Activated CD8-positive, alpha-beta T cell treated with anti-CD3 and anti-CD28 coated beads, Interleukin-2, amount 10 ng/mL, durations not matched to agents 7 days and 5 days (primary cell): ENCODE measurements around the gene EPHA5. TPM values are rescaled to one million over a fixed set of nuclear protein-coding genes. Genes with fewer than 3 reads are reported as not detected.

Experiments
- ATAC-seq: fragments of 150-1000 bp; cut with Tn5 transposase; one replicate; pipeline ENCODE4 v1.10.0; 2021; ENCODE audit warnings: moderate library complexity
- CTCF ChIA-PET: fragments of 350-600 bp; sonication (Branson Sonifier 250); formaldehyde crosslinking; loops from one replicate; lab custom pipeline; 2021; ENCODE audit warnings: antibody characterized with exemption; lab: Charles Lee
- POLR2A ChIA-PET: fragments of 350-600 bp; sonication (Branson Sonifier 250); formaldehyde crosslinking; loops from one replicate; lab custom pipeline; 2021; ENCODE audit warnings: antibody characterized with exemption; lab: Charles Lee
- DNase-seq: peaks from one replicate; pipeline ENCODE4 v3.0.0-alpha.2; 2020
- H3K27ac Mint-ChIP-seq: one replicate; pipeline ENCODE4 v1.8.0; 2021; ENCODE audit warnings: mild to moderate bottlenecking, mixed read lengths
- H3K27me3 Mint-ChIP-seq: one replicate; pipeline ENCODE4 v1.8.0; 2021; ENCODE audit warnings: low read depth, mixed read lengths
- H3K36me3 Mint-ChIP-seq: one replicate; pipeline ENCODE4 v1.8.0; 2021; ENCODE audit warnings: low read depth, mixed read lengths
- H3K4me1 Mint-ChIP-seq: one replicate; pipeline ENCODE4 v1.8.0; 2021; ENCODE audit warnings: low read depth, mixed read lengths
- H3K4me3 Mint-ChIP-seq: one replicate; pipeline ENCODE4 v1.8.0; 2021; ENCODE audit warnings: mild to moderate bottlenecking, mixed read lengths
- H3K9me3 Mint-ChIP-seq: one replicate; pipeline ENCODE4 v1.8.0; 2022; ENCODE audit warnings: mixed read lengths; ENCODE audit not compliant: insufficient read depth
- total RNA-seq, 2 experiments: library from RNA; stranded (reverse); gene quantifications; one replicate each; pipeline ENCODE4 v1.2.3, GENCODE V29; 2021

The EPHA5 gene
- total RNA-seq, 2 experiments from 2014 or later: not detected

GRCh38 chr4:65658117-65658516 is 12.2 kb downstream of the EPHA5 start:
- ATAC-seq: no peak
- Mint-ChIP-seq H3K36me3 (no peaks in the 10 kb centered on the region), H3K4me1 (no peaks in the 10 kb centered on the region), H3K27ac (no peak overlapping the region), H3K9me3 (no peaks in the 10 kb centered on the region), H3K27me3 (no peaks in the 10 kb centered on the region), H3K4me3 (no peak overlapping the region)
- ChIA-PET CTCF (no interaction called here), POLR2A (no interaction called here)
- no peak for DNase-seq

- POLR2A ChIA-PET: no interaction called here
- no peak for ATAC-seq
- H3K36me3 Mint-ChIP-seq: no peaks in the 10 kb centered on the region
These were observed 14.3 kb downstream of the EPHA5 start for GRCh38 chr4:65656008-65656407.

DNA sequence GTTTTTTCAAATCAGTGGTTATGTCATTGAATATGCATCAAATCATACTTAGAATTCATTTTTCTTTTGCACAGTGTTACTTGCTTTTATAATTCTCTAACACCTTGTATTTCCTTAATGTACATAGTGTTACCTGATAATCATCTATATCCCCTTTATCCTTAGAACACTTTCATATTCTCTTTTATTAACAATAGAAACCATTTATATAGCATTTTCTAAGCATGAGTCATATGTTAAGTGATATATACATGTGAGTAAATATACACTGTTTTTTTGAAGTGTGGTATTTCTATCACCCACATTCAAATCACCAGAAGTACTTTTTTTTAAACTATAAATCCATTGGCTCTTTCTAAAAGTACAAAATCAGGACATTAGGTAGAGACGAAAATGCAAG is 15.3 kb downstream of the EPHA5 start:
- DNase-seq (no peak), ATAC-seq (no peak)
- H3K9me3 Mint-ChIP-seq: no peaks in the 10 kb centered on the region
- no peaks in the 10 kb centered on the region for H3K4me1 Mint-ChIP-seq
- ChIA-PET POLR2A (no interaction called here), CTCF (no interaction called here)
- H3K27me3 Mint-ChIP-seq: no peaks in the 10 kb centered on the region
- no peak overlapping the region for H3K4me3 Mint-ChIP-seq
- no peaks in the 10 kb centered on the region for H3K36me3 Mint-ChIP-seq
- no peak overlapping the region for H3K27ac Mint-ChIP-seq

More at GRCh38 chr4:65656008-65656407, 14.3 kb downstream of the EPHA5 start:
- CTCF ChIA-PET: no interaction called here
- no peaks in the 10 kb centered on the region for H3K9me3 Mint-ChIP-seq
- no peak overlapping the region for H3K4me3 Mint-ChIP-seq
- H3K4me1 Mint-ChIP-seq: no peaks in the 10 kb centered on the region
- no peak overlapping the region for H3K27ac Mint-ChIP-seq
- H3K27me3 Mint-ChIP-seq: no peaks in the 10 kb centered on the region
- no peak for DNase-seq

- DNase-seq (no peak), ATAC-seq (no peak)
- Mint-ChIP-seq H3K4me3 (no peak overlapping the region), H3K27ac (no peak overlapping the region), H3K4me1 (no peaks in the 10 kb centered on the region), H3K9me3 (no peaks in the 10 kb centered on the region), H3K36me3 (no peaks in the 10 kb centered on the region), H3K27me3 (no peaks in the 10 kb centered on the region)
- ChIA-PET CTCF (no interaction called here), POLR2A (no interaction called here)
These were observed 16.4 kb downstream of the EPHA5 start for GRCh38 chr4:65653740-65654361.

DNA sequence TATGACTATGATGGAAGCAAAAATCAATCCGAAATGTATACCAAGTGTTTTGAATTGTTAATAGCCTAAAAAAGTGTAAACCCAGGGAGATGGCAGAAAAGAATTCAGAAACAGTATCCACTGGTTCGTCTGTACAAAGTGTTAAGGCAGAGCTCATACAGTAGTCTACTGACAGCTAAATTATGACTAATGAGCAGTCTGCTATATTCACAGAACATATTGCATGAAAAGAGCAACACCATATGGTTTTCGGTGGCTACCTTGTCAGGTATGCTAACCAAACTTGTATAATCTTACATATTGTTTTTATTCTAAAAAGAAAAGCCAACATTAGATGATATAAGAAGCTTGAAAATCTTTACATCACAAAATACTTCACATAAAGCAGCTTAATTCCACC is 18.5 kb downstream of the EPHA5 start:
- H3K27ac Mint-ChIP-seq: no peak overlapping the region
- ATAC-seq (no peak), DNase-seq (no peak)
- ChIA-PET CTCF (no interaction called here), POLR2A (no interaction called here)
- H3K9me3 Mint-ChIP-seq: no peaks in the 10 kb centered on the region
- no peaks in the 10 kb centered on the region for H3K36me3 Mint-ChIP-seq
- H3K4me1 Mint-ChIP-seq: no peaks in the 10 kb centered on the region
- no peaks in the 10 kb centered on the region for H3K27me3 Mint-ChIP-seq
- H3K4me3 Mint-ChIP-seq: no peak overlapping the region

DNA sequence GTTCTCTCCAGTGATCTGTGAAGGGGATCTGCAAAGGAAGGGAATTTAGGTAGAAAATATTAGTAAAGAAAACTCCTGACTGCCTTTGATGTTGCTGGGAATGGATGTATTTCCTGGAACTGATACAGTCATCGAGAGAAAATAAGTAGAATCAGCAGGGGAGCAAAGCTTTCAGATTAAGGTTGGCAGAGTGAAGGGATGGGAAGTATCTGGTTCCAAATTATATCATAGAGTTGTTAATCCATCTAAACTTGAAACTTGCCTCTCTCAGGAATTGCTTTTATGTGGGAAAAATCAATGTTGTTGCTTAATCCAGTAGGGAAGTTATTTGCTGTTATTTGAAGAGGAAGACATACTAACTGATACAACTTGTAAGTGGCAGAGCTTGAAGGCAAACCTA is 19.3 kb downstream of the EPHA5 start:
- no peak for ATAC-seq
- no peak overlapping the region for H3K4me3 Mint-ChIP-seq
- DNase-seq: no peak
- no peaks in the 10 kb centered on the region for H3K36me3 Mint-ChIP-seq
- ChIA-PET CTCF (no interaction called here), POLR2A (no interaction called here)
- no peaks in the 10 kb centered on the region for H3K27me3 Mint-ChIP-seq
- H3K27ac Mint-ChIP-seq: no peak overlapping the region
- no peaks in the 10 kb centered on the region for H3K4me1 Mint-ChIP-seq
- H3K9me3 Mint-ChIP-seq: no peaks in the 10 kb centered on the region

DNA sequence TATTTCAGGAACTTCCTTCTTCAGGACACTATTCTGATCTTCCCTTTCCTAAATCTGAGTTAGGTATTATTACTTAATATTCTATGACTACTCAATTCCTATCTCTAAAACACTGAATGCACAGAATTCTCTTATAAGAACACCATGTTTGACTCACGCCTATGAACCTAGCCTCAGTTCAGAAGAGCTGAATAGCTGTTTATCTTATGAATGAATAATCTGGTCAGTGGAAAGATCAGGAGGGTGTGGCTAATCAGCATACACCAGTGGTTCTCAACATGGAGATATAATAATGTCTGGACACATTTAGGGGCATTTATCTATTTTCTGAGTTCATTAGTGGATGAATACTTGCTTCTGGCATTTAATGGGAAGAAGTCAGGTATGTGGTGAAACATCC is 24.2 kb downstream of the EPHA5 start:
- ChIA-PET CTCF (no interaction called here), POLR2A (no interaction called here)
- no peak overlapping the region for H3K4me3 Mint-ChIP-seq

DNA sequence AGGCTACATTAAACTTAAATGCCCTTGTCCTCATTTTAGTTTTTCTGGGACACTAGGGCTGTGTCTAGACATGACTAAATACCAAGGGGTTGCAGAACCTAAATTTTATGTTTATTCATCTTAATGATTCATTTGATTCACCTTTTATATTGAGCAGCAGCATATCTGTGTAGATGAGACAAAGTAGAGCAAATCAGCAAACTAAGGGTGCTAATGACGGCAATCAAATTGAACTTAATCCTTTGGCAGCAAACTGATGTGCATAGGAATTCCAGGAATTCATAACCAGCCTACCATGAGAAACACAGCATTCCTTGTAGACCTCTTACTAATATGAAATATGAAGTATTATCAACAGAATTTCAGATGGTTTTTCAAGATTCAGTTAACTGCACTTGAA is 25.1 kb downstream of the EPHA5 start:
- H3K27ac Mint-ChIP-seq: no peak overlapping the region
- no peak for ATAC-seq
- DNase-seq: no peak
- no peaks in the 10 kb centered on the region for H3K27me3 Mint-ChIP-seq
- H3K36me3 Mint-ChIP-seq: no peaks in the 10 kb centered on the region
- POLR2A ChIA-PET: no interaction called here
- no peaks in the 10 kb centered on the region for H3K9me3 Mint-ChIP-seq
- H3K4me1 Mint-ChIP-seq: no peaks in the 10 kb centered on the region
- no peak overlapping the region for H3K4me3 Mint-ChIP-seq
- CTCF ChIA-PET: no interaction called here

More for the DNA sequence above, 24.2 kb downstream of the EPHA5 start:
- Mint-ChIP-seq H3K4me1 (no peaks in the 10 kb centered on the region), H3K27ac (no peak overlapping the region), H3K9me3 (no peaks in the 10 kb centered on the region), H3K27me3 (no peaks in the 10 kb centered on the region), H3K36me3 (no peaks in the 10 kb centered on the region)
- DNase-seq (no peak), ATAC-seq (no peak)

DNA sequence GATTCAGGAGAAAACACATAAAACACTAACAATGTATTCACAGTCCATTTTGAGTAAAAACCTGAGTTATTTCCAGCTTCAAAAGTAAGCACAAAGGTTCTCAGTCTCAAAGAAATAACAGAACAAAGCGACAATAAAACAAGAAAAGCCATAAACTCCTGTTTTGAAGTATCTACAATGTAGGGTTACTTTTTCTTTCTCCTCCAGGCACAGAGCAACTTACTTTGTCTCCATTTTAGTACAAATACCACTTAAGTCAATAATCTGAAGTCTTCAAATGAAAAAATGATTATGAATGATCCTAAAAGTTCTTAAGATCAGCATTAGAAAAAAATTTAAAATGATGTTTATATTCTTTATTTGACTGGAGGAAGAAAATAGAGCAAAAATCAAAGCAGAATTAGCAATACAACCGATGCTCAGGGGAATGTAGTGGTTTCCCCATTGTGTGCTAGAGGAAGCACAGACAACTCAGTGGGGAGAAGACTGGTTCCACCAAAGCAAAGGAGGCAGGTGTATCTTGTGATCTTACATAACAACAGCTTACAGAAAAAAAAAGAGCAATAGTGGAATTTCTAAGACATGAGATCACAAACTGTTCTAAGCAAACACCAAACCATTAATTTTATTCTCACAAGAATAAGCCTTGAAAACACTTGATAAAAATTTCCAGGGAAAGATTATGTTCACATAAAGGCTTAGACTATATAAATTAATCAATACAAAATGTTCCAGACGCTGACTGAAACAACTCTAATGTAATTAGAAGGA is 35.1 kb downstream of the EPHA5 start:
- Mint-ChIP-seq H3K4me3 (no peak overlapping the region), H3K27ac (no peak overlapping the region), H3K9me3 (peaks cover 4% of the 10 kb centered on the region), H3K4me1 (no peaks in the 10 kb centered on the region), H3K36me3 (no peaks in the 10 kb centered on the region), H3K27me3 (no peaks in the 10 kb centered on the region)
- no peak for DNase-seq
- no peak for ATAC-seq
- ChIA-PET CTCF (no interaction called here), POLR2A (no interaction called here)

- POLR2A ChIA-PET: no interaction called here
- no peaks in the 10 kb centered on the region for H3K36me3 Mint-ChIP-seq
These were observed 45.6 kb downstream of the EPHA5 start for GRCh38 chr4:65624651-65625050.

GRCh38 chr4:65623506-65623905 is 46.8 kb downstream of the EPHA5 start:
- no peaks in the 10 kb centered on the region for H3K27me3 Mint-ChIP-seq
- ChIA-PET POLR2A (no interaction called here), CTCF (no interaction called here)
- H3K27ac Mint-ChIP-seq: no peak overlapping the region
- H3K4me3 Mint-ChIP-seq: no peak overlapping the region
- no peak for DNase-seq
- ATAC-seq: no peak
- no peaks in the 10 kb centered on the region for H3K4me1 Mint-ChIP-seq
- H3K9me3 Mint-ChIP-seq: no peaks in the 10 kb centered on the region
- H3K36me3 Mint-ChIP-seq: no peaks in the 10 kb centered on the region

More at GRCh38 chr4:65624651-65625050, 45.6 kb downstream of the EPHA5 start:
- no peak overlapping the region for H3K4me3 Mint-ChIP-seq
- no peak overlapping the region for H3K27ac Mint-ChIP-seq
- DNase-seq: no peak
- CTCF ChIA-PET: no interaction called here
- H3K27me3 Mint-ChIP-seq: no peaks in the 10 kb centered on the region
- no peaks in the 10 kb centered on the region for H3K9me3 Mint-ChIP-seq
- no peak for ATAC-seq
- no peaks in the 10 kb centered on the region for H3K4me1 Mint-ChIP-seq

DNA sequence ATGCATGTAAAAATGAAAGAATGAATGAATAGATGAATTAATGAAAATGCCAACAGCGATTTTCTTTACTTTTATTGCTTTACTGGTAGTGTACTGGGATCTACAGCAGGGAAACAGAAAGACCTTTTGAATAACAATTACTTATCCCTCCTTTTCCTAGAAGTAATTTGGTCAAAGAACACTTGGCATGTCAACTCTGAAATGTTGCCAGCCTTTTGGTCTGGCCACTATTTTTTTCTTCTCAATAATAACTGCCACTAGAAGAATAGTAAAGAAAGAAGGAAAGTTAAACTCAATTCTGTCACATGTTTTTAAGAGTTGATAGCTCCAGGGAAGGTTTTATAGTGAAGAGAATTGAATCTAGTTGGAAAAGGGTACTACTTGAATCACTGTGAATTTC is 52.9 kb downstream of the EPHA5 start:
- CTCF ChIA-PET: no interaction called here
- Mint-ChIP-seq H3K27ac (no peak overlapping the region), H3K4me1 (no peaks in the 10 kb centered on the region), H3K36me3 (no peaks in the 10 kb centered on the region), H3K9me3 (no peaks in the 10 kb centered on the region), H3K4me3 (no peak overlapping the region), H3K27me3 (no peaks in the 10 kb centered on the region)
- DNase-seq: no peak
- POLR2A ChIA-PET: no interaction called here
- ATAC-seq: no peak
